AG04449 (cell line): ENCODE results near the gene NUDC.

ENCODE experiments used
- CTCF ChIA-PET: fragments of 350-600 bp; formaldehyde crosslinking; extraction: SDS; loops from one replicate; lab custom pipeline; 2021; ENCODE audit warnings: antibody characterized with exemption; lab: Yijun Ruan, JAX
- POLR2A ChIA-PET: fragments of 400-600, 350-600 bp; formaldehyde crosslinking; extraction: SDS; loops from one replicate; lab custom pipeline; 2020; ENCODE audit warnings: antibody characterized with exemption, inconsistent platforms; lab: Yijun Ruan, JAX
- DNase-seq: peaks from one replicate; pipeline ENCODE4 v3.0.0-alpha.2; 2010; ENCODE audit warnings: low read depth, low spot score
- H3K4me3 ChIP-seq: 2 replicates; pipeline ENCODE4 v1.5.1; 2011; ENCODE audit warnings: low read depth, mild to moderate bottlenecking, control low read depth, low read length
- CTCF ChIP-seq: IDR thresholded peaks from one replicate; pipeline ENCODE4 v1.5.1; 2011; ENCODE audit warnings: mild to moderate bottlenecking, moderate library complexity, low read length, control low read depth, inconsistent platforms; ENCODE audit not compliant: insufficient read depth; ENCODE audit errors: missing control alignments

Gene NUDC

GRCh38 chr1:26950602-26951001 lies 29.1 kb downstream of the NUDC start:
- H3K4me3 ChIP-seq = no peak overlapping the region
- CTCF ChIA-PET = interaction anchor here (1.3 kb wide), 1 partner anchor 46 kb away, joined by 3 read pairs; no protein-coding TSS in a partner anchor
- POLR2A ChIA-PET = no interaction called here
- no peak for DNase-seq
- no peak for TF ChIP-seq CTCF

DNA sequence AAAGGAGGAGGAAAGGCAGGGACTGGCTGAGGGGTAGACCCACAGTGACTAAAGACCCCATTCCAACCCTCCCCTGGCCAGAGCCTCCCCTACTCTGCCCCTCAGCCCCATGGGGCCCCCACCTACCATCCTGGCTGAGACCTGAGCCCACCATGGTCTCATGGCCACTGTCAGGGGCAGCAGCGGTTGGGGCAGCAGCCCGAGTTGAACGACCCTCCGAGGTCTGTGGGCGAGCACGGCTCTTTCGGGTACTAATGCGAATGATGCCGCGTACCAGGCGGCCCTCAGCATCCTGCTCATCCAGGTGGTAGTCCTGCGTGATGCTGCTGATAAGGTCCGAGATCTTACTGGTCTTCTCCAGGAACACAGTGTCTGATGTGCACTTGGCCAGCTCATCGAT lies 29.7 kb downstream of the NUDC start:
- TF ChIP-seq CTCF = no peak

GRCh38 chr1:26951821-26952497 lies 30.4 kb downstream of the NUDC start:
- no peak for TF ChIP-seq CTCF
- DNase-seq = no peak
- no peak overlapping the region for H3K4me3 ChIP-seq
- POLR2A ChIA-PET = no interaction called here
- CTCF ChIA-PET = no interaction called here

More for the DNA sequence above, 29.7 kb downstream of the NUDC start:
- no peak overlapping the region for H3K4me3 ChIP-seq
- DNase-seq = no peak
- ChIA-PET CTCF (interaction anchor here (0.6 to 1.3 kb wide), 2 partner anchors 17 to 46 kb away, joined by 3 to 4 read pairs; no protein-coding TSS in a partner anchor), POLR2A (no interaction called here)

DNA sequence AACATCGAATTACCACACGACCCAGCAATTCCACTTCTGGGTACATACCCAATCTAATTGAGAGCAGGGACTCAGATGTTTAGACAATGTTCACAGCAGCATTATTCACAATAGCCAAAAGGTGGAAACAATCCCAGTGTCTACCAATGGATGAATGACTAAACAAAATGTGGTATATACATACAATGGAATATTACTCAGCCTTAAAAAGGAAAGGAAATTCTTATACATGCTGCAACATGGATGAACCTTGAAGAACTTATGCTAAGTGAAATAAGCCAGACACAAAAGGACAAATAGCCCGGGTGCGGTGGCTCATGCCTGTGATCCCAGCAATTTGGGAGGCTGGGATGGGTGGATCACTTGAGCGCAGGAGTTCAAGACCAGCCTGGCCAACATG lies 31.8 kb downstream of the NUDC start:
- ChIA-PET POLR2A (no interaction called here), CTCF (interaction anchor here (2.9 kb wide), 1 partner anchor 13 kb away, joined by 9 read pairs; no protein-coding TSS in a partner anchor)
- TF ChIP-seq CTCF = no peak
- no peak overlapping the region for H3K4me3 ChIP-seq
- no peak for DNase-seq

DNA sequence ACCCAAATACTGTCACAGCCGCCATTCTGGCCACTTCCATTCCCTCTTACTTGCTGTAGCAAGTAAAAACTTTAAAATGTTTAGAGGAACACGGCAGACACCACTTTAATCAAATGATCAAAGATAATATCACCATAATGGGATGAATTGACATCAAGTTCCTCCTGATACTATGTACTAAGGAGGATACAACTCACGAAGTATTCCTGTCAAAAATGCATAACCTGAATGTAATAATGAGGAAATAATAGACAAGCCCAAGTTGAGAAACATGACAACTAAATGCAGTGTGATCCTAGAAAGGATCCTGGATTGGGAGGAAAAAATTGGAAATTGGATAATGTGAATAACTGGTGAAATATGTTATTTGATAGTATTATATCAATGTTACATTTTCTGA lies 34.8 kb downstream of the NUDC start:
- no peak for TF ChIP-seq CTCF
- ChIA-PET POLR2A (no interaction called here), CTCF (interaction anchor here (2.9 kb wide), 1 partner anchor 10 kb away, joined by 9 read pairs; no protein-coding TSS in a partner anchor)
- no peak overlapping the region for H3K4me3 ChIP-seq
- no peak for DNase-seq

- ChIA-PET CTCF (interaction anchor here (2.7 kb wide), 1 partner anchor 10 kb away, joined by 9 read pairs; no protein-coding TSS in a partner anchor), POLR2A (no interaction called here)
- TF ChIP-seq CTCF = no peak
- H3K4me3 ChIP-seq = no peak overlapping the region
- no peak for DNase-seq
These were observed 35.8 kb downstream of the NUDC start for GRCh38 chr1:26957306-26957705.
